GM21390 (cell line): ENCODE measurements around the gene UBE2D4.
"Not testable (repeated sequence)": the region's sequence is repeated elsewhere in the genome, so short reads cannot be mapped to it uniquely, and the experiment has no call there.

ENCODE experiments used
- ATAC-seq: cut with Tn5 transposase; IDR thresholded peaks from one replicate; pipeline ENCODE4 v1.9.1; 2021; ENCODE audit not compliant: unreplicated experiment

Gene UBE2D4

DNA sequence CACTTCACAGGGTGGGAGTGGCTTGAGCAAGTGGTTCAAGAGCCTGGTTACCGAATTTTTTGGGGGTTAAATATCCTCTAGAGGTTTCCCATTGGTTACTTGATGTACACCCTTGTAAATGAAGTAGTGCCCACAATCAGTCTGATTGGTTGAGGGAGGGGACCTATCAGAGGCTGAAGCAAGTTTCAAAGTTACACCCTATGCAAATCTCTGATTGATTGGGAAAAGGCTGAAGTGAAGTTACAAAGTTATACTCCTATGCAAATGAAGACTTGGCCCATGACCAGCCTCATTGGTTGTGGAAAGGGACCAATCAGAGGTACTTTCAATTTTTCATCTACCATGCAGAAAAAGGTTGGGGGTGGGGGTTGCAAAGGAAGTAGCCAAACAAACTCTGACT, 34.7 kb downstream of the UBE2D4 start:
- ATAC-seq, result no peak

DNA sequence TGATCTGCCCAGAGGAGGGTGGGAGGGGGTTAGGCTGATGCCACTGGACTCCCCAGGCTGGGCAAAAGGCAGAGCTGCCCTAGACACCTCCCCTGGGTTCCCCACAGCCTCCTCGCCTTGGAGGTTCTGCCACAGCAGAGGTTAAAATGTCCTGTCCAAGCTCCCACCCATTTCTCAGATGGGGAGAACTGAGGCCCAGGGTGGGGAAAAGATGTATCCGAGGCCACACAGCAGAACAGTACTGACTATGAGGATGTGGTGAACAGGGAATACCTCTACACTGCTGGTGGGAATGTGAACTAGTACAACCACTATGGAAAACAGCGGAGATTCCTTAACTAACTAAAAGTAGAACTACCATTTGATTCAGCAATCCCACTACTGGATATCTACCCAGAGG, 40.2 kb downstream of the UBE2D4 start:
- not testable (repeated sequence) for ATAC-seq

DNA sequence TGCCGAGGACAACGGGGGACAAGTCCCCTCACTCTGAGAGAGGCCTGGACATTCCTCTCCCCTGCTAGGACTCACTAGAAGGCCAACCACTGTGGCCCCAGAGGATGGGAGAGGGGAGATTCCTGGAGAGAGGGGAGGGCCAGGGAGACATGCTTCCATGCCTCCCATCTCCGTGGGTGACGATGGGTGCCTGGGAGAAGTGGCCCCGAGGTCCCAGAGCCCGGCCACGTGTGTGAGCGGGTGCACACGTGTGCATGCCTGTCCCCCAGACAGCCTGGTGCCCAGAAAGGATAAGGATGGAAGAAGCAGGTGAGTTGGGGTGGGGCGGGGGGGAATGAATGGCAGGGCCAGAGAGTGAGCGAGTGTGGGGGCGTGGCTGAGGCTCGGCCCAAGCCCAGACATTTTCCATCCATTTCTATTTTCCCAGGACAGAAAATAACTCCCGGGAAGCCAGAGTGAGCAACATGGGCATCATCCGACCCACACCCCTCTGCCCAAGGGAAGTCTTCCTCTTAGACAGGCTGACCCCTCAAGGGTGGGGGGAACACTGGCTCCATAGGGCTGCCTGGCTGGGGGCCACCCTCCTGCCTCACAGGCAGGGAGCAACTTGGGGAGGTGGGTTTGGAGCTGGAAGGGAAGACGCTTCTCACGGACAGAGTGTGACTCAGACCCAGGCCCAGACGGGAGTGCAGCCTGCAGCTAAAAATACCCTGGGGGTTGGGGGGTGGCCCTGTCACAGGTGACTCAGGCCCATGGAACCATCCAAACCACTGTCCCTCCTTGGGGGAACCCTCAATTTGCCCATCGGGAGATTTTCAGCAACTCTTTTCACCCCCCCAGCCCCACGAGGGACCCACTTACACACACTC, 42.2 kb downstream of the UBE2D4 start:
- ATAC-seq, result not testable (repeated sequence)

DNA sequence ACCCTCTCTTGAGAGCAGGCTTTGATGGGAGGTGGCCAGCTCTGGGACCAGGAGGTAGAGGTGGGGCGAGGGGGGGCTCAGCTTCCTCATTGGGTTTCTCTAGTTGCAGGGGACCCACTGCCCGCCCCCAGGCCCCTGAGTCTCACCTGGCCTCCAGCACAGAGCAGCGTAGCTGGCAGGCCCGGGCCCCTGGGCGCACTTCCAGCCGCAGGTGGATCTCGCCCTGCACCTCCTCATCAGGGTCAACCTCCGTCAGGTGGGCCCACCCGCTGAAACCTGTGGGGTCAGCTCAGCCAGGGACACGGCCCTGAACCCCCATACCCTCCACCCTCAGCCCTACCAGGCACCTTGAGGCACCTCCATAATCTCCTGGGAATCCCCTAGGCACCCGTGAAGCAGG, 43.4 kb downstream of the UBE2D4 start:
- ATAC-seq, result not testable (repeated sequence)

DNA sequence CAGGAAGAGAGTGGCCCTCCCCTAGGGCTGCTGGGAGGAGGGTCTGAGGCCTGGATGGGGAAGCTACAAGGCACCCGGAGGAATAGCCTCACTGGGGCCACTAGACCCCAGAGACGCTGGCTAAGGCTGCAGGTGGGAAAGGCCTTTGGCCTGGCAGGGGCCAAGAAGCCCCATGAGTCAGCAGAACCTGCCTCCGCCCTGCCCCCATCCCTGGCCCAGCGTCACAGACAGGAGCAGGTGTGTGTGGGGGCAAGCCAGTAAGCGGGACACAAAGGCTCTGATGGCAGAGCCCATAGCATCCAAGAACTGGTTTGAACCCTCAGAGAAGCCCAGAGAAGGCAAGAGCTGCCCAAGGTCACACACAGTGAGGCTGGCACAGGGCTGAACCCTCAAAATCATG, 44.5 kb downstream of the UBE2D4 start:
- not testable (repeated sequence) for ATAC-seq

DNA sequence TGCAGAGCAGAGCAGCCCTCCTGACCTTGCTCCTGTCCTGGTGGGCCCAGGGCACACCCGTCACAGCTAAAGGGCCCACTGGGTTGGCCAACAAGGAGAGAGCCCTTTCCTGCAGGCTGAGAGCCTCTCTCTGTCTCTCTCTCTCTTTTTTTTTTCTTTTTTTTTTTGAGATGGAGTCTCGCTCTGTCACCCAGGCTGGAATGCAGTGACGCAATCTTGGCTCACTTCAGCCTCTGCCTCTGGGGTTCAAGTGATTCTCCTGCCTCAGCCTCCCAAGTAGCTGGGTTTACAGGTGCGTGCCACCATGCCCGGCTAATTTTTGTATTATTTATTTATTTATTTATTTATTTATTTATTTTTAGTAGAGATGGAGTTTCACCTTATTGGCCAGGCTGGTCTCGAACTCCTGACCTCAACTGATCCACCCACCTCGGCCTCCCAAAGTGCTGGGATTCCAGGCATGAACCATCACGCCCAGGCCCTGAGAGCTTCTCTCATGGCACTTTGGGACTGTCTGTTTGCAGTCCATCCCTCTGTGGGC, 47.9 kb downstream of the UBE2D4 start:
- ATAC-seq, result not testable (repeated sequence)

DNA sequence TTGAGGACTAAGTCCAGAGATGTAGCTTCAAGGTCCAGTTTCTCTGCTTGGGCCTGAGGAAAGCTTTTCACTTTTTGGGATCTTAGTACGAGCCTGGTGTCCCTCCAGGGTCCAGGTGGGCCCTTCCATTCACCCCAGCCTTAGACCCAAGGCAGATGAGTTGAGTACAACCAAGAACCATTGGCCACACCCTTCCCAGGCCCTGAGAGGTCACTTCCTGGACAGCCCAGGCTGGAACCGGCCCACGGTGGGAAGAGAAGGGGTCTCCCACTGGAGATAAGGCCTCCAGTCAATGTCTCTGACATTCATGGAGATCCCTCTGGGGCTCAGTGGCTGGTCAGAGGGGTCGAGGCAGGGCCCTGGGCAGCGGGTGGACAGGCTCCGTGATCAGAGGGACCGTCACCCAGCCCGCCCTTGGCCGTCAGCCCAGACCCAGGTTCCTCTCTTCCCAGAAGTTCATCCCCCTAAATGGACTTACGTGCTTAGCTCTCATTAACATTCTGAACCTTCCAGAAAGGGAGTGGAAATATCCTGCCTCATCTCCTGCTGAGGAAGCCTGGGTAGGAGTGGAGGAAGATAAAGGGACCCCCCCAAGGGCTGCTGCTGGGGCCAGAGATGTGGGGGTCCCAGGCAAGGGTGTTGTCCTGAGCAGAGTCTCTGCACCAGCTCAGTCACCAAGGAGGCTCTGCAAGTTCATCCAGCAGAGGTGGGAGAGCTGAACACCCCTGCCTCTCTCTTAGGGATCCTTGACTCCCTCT, 48.7 kb downstream of the UBE2D4 start:
- ATAC-seq, result not testable (repeated sequence)

DNA sequence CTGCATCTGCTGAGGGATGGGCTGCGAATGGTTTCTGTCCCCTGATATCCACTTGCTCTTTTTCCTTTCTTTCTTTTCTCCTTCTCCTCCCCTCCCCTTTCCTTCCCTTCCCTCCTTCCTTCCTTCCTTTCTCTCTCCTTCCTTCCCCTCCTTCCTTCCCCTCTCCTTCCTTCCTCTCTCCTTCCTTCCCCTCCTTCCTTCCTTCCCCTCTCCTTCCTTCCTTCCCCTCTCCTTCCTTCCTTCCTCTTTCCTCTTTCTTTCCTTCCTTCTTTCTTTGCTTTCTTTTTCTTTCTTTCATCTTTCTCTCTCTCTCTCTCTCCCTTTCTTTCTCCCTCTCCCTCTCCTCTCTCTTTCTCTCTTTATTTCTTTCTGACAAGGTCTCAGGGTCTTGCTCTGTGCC, 51.3 kb downstream of the UBE2D4 start:
- no peak for ATAC-seq

DNA sequence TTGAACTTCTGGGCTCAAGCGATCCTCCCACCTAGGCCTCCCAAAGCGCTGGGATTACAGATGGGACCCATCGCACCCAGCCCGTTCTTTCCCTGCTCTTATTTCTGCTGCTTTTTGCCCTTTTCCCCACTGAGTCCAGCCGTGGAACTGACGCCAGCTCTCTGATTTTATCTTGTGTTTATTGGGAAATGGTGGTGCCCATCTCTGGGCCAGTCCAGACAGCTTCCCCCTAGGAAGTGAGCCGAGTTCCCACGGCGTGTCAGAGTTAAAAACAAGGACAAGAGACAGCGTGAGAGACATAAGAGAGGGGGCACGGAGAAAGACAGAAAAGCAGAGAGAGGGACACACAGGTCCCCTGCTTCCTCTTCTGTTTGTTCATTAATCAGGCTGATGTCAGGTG, 51.9 kb downstream of the UBE2D4 start:
- not testable (repeated sequence) for ATAC-seq

DNA sequence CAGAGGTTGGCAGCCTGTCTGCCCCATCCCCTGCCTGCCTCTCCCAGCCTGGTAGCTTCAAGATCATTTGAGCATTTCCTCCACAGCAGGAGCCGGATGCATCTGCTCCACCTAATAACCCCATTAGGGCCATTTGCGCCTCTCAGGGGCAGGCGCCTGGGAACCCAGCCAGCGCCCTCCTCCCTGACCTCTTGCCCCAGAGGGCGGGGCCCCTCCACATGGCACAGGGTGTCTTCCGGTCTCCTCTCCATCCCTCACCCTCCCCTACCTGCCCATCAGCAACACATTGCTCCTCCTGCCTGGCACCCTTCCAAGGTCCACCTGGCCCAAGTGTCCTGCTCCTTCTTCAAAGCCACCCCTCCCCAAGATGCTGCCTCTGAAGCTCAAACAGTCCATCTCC, 56.6 kb downstream of the UBE2D4 start:
- not testable (repeated sequence) for ATAC-seq

DNA sequence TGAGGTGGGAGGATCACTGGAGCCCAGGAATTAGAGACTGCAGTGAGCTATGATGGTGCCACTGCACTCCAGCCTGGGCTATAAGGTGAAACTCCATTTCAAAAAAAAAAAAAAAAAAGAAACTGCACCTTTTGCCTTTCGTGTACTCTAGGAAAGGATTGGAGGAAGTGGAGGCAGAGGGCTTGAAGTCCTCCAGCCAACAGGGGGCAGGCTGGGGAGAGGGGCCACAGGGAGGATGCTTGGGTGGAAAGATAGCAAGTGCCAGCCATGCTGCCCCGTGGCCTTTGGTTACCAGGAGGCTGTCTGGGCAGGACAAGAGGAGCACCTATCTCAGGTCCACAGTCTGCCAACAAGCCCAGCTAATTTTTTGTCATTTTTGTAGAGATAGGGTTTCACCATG, 57.5 kb downstream of the UBE2D4 start:
- not testable (repeated sequence) for ATAC-seq

DNA sequence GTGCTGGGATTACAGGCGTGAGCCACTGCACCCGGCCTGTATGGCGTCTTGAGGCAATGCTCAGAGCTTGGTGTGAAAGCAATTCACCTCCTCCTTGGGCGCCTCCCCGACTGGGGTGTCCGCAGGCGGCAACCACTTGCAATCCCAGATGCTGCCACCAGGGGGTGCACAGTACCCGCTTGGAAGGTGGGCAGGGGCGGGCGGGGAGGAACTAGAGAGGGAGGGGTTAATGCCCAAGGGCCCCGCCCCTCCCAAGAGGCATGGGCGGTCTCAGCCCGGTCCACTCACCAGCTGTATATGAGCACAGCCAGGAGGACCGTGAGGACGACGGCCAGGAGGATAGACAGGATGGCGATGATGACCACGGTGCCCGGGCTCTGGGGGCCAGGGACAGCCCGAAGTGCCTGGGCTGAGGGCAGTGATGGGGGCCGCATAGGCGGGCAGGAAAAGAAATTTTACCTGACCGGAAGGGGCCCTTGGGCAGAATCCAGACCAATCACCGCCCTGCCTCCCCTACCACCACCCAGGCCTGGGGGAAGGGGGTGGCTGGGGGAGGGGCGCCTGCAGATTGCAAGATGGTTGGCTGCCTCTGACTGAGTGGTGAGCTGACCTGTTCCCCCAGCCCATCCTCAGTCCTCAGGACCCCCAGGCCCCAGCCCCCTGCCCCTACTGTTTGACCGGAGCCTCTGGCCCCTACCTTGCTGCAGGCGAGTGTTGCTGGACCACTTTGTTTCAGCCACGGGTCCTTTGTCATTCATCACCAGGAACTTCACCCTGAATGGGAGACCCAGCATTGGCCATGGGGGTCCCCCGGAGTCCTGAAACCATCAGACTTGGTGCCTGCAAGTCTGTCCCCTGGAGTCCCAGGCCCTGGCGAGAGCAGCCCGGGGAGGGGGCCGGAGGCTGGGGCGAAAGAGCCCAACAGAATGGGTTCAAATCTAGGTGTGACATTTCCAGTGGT, 59.9 kb downstream of the UBE2D4 start:
- ATAC-seq, result peak; percentile 80

DNA sequence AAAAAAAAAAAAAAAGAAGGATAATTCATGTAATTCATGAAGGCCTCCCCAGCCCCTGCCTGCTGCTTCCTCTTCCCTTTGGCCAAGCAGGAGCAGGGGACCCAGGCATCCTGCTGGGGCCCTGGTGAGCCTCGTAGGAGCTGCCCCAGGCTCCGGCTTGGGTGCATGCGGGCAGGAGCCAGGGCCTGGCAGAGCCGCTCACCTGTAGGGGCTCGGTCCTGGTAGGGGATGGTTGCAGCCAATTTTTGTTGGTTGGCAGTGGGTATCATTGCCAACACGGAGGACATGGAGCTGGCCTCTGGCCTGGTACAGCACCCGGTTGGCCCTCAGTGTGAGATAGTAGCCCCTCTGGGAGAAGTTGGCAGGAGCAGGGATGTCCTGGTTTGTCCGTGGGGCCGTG, 61.2 kb downstream of the UBE2D4 start:
- not testable (repeated sequence) for ATAC-seq

DNA sequence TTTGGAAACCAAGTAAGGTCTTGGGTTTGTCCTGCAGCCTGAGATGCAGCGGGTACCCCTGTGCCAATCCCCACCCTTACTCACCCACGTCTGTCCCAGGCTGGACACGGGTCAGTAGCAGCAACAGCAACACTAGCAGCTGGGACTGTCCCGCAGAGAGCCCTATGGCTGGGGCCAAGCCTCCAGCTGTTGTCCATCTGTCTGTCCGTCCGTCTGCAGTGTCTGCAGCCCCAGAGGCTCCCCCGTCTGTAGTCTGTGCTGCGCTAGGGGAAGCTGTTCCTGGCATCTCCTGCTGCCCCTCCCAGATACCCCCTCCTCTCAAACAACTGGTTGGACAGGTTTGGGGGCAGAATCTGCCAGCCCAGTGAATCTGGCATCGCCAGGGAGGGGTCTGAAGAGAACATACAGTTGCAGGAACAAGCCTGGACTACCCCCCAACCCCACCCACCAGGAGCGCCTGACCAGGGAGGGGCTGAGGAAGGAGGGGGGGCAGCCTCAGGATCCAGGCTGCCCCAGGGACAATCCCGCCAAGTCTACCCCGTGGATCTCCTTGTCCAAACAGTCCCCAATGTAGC, 63.9 kb downstream of the UBE2D4 start:
- not testable (repeated sequence) for ATAC-seq

DNA sequence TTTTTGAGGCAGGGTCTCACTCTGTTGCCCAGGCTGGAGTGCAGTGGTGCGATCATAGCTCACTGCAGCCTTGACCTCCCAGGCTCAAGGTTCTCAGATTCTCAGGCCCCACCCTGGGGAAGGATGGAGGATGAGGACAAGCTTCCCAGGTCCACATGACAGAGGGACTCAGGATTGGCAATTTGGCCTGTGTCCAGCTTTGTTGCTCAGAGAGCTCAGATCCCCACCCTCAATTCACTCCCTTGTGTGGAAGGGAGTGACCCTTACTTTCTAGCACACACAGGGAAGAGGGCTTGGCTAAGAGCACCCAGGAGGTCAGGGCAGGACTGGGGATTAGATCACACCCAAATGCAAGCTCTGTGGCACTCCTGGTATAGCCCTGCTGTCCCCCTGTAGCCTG, 64.6 kb downstream of the UBE2D4 start:
- not testable (repeated sequence) for ATAC-seq

DNA sequence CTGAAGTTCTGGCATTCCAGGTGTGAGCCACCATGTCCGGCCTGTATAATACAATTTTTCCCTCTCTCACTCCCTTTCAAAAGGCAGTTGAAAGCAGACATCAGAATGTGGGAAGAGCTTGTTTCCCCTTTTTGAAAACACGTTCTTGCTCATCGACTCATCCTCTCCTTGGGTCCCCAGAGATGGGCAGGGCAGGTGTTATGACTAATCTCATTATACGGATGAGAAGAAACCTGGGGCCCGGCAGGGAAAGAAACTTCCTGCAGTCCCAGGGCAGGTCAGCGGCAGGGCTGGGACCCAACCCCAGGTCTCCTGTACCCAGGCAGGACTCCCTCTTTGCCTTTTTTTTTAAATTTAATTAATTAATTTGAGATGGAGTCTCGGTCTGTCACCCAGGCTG, 66.7 kb downstream of the UBE2D4 start:
- peak; percentile 82 for ATAC-seq

DNA sequence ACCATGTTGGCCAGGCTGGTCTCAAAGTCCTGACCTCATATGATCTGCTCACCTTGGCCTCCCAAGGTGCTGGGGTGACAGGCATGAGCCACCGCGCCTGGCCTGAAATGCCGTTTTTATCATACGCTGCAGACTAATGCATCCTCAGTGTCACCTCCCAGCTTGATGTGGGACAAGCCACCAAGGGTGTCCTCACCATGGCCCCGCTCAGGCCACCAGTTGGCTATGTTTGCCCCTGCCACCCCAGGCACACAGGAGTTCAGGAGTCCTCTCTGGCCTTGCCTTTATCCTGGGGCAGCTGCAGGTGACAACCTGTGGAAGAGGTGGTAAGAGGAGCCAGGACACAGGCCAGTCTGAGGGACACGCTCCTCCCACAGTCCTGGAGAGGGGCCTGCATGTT, 68.4 kb downstream of the UBE2D4 start:
- not testable (repeated sequence) for ATAC-seq

DNA sequence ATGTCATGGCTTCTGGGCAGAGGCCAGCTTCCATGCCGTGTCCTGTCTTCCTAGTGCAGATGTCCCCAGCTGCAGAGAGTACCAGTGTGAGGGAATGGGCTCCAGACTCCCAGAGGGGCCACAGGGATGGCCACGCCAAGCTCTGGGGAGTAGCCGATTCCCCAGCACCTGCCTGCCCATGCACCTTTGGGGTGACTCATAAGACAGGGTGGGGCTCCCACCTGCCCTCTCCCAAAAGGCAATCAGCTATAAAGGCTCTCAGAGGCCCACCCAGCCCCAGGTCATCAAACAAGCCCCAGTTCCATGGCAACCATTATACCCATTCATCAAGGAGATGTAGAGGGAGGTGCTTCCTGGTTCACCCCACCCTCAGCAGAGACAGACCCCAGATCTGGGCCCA, 71.3 kb downstream of the UBE2D4 start, which contains the start of gene SPDYE1:
TSS of gene SPDYE1 (plus strand) at position 366 of the 400 bp plus-strand sequence. CDS start 2,053 bp downstream, outside the sequence.
- ATAC-seq, result not testable (repeated sequence)
